ENCODE data around the gene CDCA8. TPM values are rescaled to one million over a fixed set of nuclear protein-coding genes. Genes with fewer than 3 reads are reported as not detected.

Gene CDCA8
- total RNA-seq, 1 experiment from 2014 or later, result 34.5 TPM

DNA sequence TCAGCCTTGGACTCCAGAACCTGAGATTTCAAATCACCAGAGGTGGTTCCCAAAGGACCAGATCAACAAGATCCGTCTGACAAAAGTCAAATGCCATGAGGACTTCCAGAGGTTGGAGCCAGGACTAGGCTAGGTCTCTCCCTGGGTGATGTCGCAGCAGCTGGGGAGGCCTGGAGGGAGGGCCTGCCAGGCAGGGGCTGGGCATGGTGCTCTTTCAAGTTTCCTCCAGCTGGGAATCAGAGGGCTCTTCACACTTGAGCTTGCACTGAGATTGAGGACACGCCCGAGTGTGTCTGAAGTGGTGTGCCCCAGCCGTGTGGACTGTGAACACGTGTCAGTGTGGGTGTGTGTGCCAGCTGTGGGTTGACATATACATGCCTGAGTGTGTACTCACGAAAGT is 36.3 kb upstream of the CDCA8 start:
- no peak for DNase-seq
- BruUV-seq (replicated peaks), result no TSS peak
- Mint-ChIP-seq H3K36me3 (ENCODE audit: insufficient read depth, unreplicated experiment) (peaks cover 4% of the 10 kb centered on the region), H3K27ac (ENCODE audit: unreplicated experiment) (no peak overlapping the region), H3K4me1 (ENCODE audit: low read depth, unreplicated experiment) (no peaks in the 10 kb centered on the region), H3K27me3 (ENCODE audit: unreplicated experiment) (peaks cover 98% of the 10 kb centered on the region), H3K9me3 (ENCODE audit: low read depth, unreplicated experiment) (no peaks in the 10 kb centered on the region), H3K4me3 (ENCODE audit: low read depth, unreplicated experiment) (no peak overlapping the region)
- TF ChIP-seq, protein P1, sequence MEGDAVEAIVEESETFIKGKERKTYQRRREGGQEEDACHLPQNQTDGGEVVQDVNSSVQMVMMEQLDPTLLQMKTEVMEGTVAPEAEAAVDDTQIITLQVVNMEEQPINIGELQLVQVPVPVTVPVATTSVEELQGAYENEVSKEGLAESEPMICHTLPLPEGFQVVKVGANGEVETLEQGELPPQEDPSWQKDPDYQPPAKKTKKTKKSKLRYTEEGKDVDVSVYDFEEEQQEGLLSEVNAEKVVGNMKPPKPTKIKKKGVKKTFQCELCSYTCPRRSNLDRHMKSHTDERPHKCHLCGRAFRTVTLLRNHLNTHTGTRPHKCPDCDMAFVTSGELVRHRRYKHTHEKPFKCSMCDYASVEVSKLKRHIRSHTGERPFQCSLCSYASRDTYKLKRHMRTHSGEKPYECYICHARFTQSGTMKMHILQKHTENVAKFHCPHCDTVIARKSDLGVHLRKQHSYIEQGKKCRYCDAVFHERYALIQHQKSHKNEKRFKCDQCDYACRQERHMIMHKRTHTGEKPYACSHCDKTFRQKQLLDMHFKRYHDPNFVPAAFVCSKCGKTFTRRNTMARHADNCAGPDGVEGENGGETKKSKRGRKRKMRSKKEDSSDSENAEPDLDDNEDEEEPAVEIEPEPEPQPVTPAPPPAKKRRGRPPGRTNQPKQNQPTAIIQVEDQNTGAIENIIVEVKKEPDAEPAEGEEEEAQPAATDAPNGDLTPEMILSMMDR (IDR thresholded peaks at IDR 0.05; ENCODE audit: unreplicated experiment), result no peak
- intact Hi-C loops (cut with micrococcal nuclease; ENCODE audit: unreplicated experiment), result no loop called here
- CTCF ChIA-PET, result interaction anchor here (0.6 kb wide), 1 partner anchor 161 kb away, joined by 3 read pairs; no protein-coding TSS in a partner anchor

DNA sequence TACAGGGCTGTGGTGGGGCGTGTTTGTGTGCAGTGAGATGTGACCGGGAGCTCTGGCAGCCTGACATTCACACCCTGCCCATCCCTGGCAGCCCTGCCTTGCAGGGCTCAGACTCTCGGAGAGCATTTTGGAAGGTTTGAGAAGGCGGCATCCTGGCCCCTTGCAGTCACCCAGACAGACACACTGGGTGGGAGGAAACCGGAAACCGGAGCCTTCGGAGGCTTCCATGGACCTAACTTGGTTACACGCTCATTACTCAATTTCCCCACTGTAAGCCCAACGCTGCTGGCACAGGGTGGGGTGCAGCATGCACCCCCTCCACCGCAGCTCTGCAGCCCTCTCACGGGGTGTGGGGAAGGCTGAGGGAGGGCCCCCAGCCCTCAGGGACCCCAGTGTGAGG is 35.4 kb upstream of the CDCA8 start:
- no peak for DNase-seq
- BruUV-seq (replicated peaks), result no TSS peak
- TF ChIP-seq, protein P1 (IDR thresholded peaks at IDR 0.05; ENCODE audit: unreplicated experiment), result no peak
- intact Hi-C loops (cut with micrococcal nuclease; ENCODE audit: unreplicated experiment), result no loop called here
- H3K4me1 Mint-ChIP-seq (ENCODE audit: low read depth, unreplicated experiment), result no peaks in the 10 kb centered on the region
- H3K4me3 Mint-ChIP-seq (ENCODE audit: low read depth, unreplicated experiment), result no peak overlapping the region
- no peak overlapping the region for H3K27ac Mint-ChIP-seq (ENCODE audit: unreplicated experiment)
- CTCF ChIA-PET, result no interaction called here
- H3K9me3 Mint-ChIP-seq (ENCODE audit: low read depth, unreplicated experiment), result no peaks in the 10 kb centered on the region
- H3K27me3 Mint-ChIP-seq (ENCODE audit: unreplicated experiment), result peaks cover 98% of the 10 kb centered on the region
- peaks cover 5% of the 10 kb centered on the region for H3K36me3 Mint-ChIP-seq (ENCODE audit: insufficient read depth, unreplicated experiment)

GRCh38 chr1:37657620-37658412 is 34.5 kb upstream of the CDCA8 start:
- Mint-ChIP-seq H3K9me3 (ENCODE audit: low read depth, unreplicated experiment) (no peaks in the 10 kb centered on the region), H3K36me3 (ENCODE audit: insufficient read depth, unreplicated experiment) (peaks cover 5% of the 10 kb centered on the region), H3K4me1 (ENCODE audit: low read depth, unreplicated experiment) (no peaks in the 10 kb centered on the region), H3K4me3 (ENCODE audit: low read depth, unreplicated experiment) (no peak overlapping the region), H3K27me3 (ENCODE audit: unreplicated experiment) (peaks cover 99% of the 10 kb centered on the region), H3K27ac (ENCODE audit: unreplicated experiment) (no peak overlapping the region)
- no peak for DNase-seq
- intact Hi-C loops (cut with micrococcal nuclease; ENCODE audit: unreplicated experiment), result no loop called here
- BruUV-seq (replicated peaks), result no TSS peak
- CTCF ChIA-PET, result interaction anchor here (0.5 to 0.6 kb wide), 2 partner anchors 11 to 45 kb away, joined by 3 to 4 read pairs; no protein-coding TSS in a partner anchor
- TF ChIP-seq, protein P1 (IDR thresholded peaks at IDR 0.05; ENCODE audit: unreplicated experiment), result no peak

GRCh38 chr1:37658486-37658885 is 33.8 kb upstream of the CDCA8 start:
- intact Hi-C loops (cut with micrococcal nuclease; ENCODE audit: unreplicated experiment), result no loop called here
- no TSS peak for BruUV-seq (replicated peaks)
- no peak overlapping the region for H3K4me3 Mint-ChIP-seq (ENCODE audit: low read depth, unreplicated experiment)
- CTCF ChIA-PET, result no interaction called here
- no peak overlapping the region for H3K27ac Mint-ChIP-seq (ENCODE audit: unreplicated experiment)
- H3K4me1 Mint-ChIP-seq (ENCODE audit: low read depth, unreplicated experiment), result no peaks in the 10 kb centered on the region
- DNase-seq, result no peak
- no peaks in the 10 kb centered on the region for H3K9me3 Mint-ChIP-seq (ENCODE audit: low read depth, unreplicated experiment)
- TF ChIP-seq, protein P1 (IDR thresholded peaks at IDR 0.05; ENCODE audit: unreplicated experiment), result no peak
- H3K36me3 Mint-ChIP-seq (ENCODE audit: insufficient read depth, unreplicated experiment), result peaks cover 5% of the 10 kb centered on the region
- H3K27me3 Mint-ChIP-seq (ENCODE audit: unreplicated experiment), result peaks cover 92% of the 10 kb centered on the region
